Dermis microvascular lymphatic vessel endothelial cell (primary cell): ENCODE measurements around the gene RDX. TPM values are rescaled to one million over a fixed set of nuclear protein-coding genes. Genes with fewer than 3 reads are reported as not detected.
"Not testable (repeated sequence)": the region's sequence is repeated elsewhere in the genome, so short reads cannot be mapped to it uniquely, and the experiment has no call there.

Experiments
- DNase-seq, 2 donors: peaks; one replicate each; pipeline versions ENCODE4 v3.0.0 to v3.0.0-alpha.2; 2010; ENCODE audit warnings: low read depth in 2 of 2
- total RNA-seq: library from RNA; depleted of rRNA; stranded (reverse); fragments of >200 nt; gene quantifications from 2 replicates; pipeline ENCODE4 v1.2.1, GENCODE V29; 2014

Gene RDX
- total RNA-seq, 1 donor from 2014 or later = 90.6 TPM

DNA sequence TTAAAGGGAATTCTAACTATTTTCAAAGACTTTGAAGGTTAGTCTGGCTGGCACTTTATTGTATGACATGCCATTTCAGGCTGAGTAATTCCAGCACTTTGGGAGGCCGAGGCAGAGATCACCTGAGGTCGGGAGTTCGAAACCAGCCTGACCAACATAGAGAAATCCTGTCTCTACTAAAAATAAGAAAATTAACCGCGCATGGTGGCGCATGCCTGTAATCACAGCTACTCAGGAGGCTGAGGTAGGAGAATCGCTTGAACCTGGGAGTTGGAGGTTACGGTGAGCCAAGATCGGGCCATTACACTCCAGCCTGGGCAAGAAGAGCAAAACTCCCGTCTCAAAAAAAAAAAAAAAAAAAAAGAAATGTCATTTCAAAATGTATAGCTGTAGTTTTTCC, 95.6 kb downstream of the RDX start:
- no peak for DNase-seq

DNA sequence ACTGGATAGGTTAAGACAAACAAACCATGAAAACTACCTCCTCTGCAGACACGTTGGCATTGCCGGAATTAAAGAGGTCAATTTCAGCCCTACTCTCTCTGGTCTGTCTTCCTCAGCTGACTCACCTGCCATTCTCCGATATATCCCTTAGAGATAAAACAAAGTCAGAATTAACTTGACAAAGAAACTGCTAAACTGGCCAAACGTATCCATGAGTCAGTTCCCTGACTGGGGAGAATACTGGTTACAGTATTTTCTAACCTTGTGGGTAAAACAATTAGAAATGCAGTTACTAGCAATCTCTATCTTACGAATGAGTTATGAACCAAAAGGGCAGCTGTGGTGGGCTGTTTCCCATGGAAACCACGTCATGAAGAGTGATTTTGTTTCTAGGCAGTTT, 96.2 kb downstream of the RDX start:
- peak in 1 of 2 donors; percentile 40 for DNase-seq

DNA sequence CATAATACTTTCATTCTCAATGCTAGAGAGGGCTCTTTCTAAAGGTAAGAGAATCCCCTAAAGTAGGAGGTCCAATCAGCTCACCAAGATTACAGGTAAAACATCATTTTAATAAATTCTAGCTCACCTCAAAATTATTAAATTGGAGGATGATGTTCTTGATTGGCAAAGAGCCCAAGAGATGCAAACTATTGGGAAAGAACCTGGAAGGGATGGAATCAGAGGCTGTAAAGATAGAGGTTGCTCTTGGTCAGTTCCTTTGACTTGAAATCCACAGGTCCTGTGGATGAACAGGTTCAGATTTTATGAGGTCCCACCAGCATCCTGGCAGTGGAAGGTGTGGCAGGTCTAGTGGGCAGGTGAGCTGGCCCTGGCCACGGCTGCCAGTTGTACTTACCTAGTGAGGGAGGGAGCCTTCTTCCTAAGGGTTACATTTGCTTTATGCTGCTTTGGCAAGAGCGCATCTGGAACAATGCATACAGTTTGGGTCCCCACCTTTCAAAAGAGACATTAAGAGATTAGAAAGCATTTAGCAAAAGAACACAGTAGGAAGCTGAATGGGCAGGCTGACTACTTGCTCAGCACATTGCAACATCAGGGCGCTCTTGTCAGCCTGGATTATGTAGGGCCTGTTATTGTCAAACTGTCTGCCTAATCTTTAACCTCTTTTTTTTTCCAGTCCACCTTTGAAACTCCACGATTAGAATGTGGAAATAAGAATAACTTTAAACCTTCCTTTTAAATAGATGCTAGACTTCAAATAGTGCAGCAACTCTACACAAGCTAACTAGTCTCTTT, 97.0 kb downstream of the RDX start:
- DNase-seq = no peak

DNA sequence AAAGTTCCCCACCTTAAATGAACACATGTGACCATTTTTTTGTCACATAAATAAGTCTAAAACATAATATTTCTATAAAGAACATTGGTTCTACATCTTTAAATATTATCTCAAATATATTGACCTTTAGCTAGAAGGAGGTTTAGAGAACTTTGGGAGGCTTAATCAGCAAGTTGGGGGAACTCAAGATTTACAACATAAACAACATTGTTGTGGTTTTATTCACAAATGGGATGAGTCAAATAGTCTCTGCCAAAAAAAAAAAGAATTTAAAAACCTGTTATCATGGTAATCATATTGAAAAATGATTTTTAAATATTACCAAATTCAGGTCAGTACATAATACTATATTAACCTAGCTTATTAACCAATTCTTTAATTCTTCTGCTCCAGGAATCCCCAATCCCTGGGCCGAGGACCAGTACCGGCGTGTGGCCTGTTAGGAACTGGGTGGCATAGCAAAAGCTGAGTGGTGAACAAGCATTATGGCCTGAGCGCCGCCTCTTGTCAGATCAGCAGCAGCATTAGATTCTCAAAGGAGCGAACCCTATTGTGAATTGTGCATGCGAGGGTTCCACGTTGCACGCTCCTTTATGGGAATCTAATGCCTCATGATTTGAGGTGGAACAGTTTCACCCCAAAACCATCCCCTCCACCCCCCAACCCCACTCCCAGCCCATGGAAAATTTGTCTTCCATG, 98.2 kb downstream of the RDX start:
- no peak for DNase-seq

DNA sequence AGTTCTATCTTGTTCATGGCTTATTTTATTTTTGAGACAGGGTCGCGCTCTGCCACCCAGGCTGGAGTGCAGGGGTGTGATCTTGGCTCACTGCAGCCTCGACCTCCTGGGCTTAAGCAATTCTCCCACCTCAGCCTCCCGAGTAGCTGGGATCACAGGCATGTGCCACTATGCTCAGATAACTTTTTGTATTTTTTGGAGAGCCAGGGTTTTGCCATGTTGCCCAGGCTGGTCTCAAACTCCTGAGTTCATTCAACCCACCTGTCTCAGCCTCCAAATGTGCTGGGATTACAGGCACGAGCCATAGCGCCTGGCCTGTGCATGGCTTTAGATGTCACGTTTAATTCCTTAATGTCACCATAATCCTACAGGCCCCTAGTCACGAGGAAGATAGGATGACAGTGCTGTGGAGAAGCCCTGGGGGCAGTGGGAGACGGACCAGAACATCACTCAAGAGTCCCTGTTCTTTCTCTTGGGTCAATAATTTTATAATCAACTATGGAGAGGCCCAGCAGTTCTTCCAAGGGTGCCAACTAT, 99.5 kb downstream of the RDX start:
- no peak for DNase-seq

DNA sequence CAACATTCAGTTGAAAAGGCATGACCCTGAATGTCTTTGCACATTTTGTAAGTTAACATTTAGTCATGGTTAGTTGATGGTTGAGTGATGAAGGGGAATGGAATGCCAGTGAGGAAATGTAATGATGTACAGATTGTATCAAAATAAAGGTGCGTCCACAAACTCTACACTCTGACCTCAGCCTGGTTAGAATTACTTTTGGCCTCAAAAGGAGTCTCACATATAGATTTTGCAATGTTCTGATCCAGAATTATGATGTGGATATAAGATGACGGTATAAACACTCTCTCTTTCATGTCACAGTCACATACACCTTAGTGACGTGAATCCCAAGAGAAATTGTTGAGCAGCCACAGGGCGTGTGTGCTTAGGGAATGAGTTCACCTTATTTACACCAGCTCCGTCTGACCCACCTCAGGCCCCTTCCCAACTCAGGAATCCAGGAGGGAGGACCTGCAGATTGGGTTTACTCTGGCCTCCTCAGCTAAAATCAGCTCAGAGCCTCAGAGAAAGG, 100.1 kb downstream of the RDX start:
- DNase-seq = peak in 1 of 2 donors; percentile 51

DNA sequence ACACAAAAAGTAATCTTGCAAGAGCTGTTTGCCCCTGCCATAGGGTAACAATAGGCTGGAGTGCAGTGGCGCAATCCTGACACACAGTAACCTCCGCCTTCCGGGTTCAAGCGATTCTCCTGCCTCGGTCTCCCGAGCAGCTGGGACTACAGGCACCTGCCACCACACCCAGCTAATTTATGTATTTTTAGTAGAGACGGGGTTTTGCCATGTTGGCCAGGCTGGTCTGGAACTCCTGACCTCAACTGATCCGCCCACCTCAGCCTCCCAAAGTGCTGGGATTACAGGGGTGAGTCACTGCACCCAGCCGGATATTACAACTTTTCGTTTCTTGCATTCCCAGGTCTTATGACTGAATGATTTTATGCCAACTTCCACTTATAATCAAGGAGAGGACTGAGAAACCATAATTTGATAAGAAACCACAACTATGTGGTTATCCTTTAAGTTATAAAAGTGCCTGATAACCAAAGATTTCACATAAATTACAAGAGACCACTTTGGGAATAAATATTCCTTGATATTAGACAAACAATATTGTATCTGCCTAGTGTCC, 102.1 kb downstream of the RDX start:
- DNase-seq = peak in 1 of 2 donors; percentile 75

DNA sequence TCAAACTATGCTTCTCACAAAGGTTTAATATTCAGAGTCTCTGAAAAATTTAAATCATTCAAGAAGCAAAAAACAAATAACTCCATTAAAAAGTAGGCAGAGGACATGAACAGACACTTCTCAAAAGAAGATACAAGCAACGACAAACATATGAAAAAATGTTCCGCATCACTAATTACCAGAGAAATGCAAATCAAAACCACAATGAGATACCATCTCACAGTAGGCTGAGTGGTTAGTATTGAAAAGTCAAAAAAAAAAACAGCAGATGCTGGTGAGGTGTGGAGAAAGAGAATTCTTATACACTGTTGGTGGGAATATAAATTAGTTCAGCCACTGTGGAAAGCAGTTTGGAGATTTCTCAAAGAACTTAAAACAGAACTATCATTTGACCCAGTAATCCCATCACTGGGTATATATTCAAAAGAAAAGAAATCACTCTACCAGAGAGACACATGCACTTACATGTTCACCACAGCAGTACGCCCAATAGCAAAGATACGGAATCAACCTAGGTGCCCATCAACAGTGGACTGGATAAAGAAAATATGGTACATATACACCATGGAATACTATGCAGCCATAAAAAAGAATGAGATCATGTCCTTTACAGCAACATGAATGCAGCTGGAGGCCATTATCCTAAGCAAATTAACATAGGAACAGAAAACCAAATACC, 103.7 kb downstream of the RDX start:
- not testable (repeated sequence) for DNase-seq

DNA sequence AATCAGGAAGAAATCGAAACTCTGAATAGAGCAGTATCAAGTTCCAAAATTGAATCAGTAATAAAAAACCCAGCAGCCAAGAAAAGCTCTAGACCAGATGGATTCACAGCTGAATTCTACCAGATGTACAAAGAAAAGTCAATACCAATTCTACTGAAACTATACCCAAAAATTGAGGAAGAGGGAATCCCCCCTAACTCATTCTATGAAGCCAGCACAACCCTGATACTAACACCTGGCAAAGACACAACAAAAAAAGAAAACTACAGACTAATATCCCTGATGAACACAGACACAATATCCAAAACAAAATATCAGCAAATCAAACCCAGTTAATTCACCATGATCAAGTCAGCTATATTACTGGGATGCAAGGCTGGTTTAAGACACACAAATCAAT, 105.5 kb downstream of the RDX start:
- DNase-seq = no peak

DNA sequence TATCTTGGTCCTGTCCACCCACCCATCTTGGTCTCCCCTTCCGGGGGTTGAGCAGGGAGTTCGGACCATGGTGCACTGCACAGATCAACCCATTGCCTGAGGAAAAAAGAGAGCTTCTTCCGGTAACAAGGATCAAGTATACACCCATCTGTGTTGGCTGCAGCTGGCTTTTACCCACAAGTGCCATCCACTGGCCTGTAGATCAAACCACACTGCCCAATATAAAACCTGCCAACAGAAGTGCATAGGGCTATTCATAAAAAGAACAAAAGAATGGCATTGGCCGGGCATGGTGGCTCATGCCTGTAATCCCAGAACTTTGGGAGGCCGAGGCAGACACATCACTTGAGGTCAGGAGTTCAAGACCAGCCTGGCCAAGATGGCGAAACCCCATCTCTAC, 108.7 kb downstream of the RDX start:
- DNase-seq = no peak

DNA sequence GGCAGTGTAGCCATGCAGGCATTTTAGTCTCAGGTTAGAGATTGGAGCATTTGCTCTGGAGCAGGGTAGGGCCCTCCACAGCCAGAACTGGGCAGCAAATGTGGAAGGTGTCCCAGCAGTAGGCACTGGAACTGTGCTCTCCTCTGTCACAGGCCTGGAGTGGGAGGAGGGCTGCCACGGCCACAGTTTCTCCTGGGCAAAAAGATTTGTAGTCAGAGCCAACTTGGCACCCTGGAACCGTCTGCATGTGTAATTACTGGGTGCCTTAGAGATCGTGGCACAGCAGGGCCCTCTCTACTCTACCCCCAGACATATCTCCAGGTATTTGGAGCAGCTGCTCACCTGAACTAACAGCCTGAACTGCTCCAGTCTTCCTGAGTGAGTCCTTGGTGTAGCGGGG, 109.5 kb downstream of the RDX start:
- no peak for DNase-seq

DNA sequence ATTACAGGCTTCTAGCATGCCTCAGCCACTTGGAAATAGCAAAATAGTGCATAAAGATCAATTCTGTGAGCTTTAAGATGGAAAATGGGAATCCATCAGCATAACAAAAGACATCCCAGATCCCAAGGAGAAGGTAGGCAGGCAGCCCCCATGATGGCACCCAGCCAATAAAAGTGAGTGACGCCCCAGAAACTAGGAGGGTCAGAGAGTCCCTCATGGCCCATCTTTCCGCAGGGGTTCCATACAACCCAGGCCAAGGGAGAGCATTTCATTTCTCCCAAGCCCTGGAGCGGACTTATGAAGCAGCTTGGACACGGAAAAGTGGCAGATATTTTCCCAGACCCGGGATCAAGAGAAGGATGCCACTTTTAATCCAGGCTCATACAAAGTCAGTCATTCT, 110.0 kb downstream of the RDX start:
- DNase-seq = no peak

DNA sequence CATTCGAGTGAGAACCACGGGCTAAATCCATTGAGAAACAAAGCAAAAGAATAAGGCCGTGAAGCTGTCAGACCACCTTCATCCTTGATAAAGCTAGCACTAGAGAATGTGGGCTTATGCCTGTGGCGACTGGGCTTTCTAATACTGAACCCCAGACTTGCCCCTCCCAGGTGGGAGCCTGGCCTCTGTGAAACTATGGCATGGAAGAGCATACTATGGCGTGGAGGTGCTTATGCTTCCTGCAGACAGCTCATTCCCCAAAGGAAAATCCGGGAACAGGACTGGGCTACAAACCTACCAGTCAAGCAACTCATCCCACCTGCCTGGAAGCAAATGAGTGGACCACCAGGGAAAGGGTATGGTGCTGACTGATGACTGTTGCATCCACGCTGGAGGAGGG, 110.8 kb downstream of the RDX start:
- DNase-seq = no peak

DNA sequence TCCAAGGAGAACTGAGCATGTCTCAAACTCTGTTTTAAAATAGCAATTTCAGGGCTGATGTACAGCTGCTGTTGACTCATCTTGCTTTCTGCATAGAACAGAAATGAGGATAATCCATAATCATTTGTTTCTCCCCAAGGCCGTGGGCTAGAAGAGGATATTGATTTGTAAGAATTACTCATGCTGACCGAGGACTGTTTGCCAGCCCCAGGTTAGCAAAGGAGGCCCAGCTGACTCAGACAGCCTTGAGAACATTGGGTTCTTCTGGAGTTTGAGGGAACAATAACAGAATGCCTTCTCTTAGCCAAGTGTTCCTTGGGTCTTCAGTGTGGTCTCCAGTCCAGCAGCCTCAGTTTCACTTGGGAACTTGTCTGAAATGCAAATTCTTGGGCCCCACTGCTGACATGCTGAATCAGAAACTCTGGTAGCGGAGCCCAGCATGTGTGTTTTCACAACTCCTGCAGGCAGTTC, 111.3 kb downstream of the RDX start:
- DNase-seq = peak in 1 of 2 donors; percentile 32

DNA sequence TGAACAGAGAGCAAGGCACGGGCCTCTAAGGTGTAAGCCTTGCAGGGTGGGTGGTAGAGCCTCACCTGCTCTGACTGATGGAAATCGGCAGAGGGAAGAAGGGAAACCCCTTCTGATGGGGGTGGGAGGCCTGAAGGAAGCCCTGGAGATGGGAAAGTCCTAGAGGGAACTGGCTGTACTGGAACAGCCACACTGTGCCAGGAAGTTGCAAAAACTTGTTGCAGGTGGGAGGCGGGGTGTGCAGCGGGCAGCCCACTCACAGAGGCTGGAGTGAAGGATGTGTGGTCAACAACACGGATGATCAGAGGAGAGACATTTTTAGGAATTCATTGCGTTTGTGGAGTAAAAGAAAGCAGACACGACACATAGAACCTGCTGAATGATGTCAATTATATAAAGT, 112.0 kb downstream of the RDX start:
- no peak for DNase-seq

DNA sequence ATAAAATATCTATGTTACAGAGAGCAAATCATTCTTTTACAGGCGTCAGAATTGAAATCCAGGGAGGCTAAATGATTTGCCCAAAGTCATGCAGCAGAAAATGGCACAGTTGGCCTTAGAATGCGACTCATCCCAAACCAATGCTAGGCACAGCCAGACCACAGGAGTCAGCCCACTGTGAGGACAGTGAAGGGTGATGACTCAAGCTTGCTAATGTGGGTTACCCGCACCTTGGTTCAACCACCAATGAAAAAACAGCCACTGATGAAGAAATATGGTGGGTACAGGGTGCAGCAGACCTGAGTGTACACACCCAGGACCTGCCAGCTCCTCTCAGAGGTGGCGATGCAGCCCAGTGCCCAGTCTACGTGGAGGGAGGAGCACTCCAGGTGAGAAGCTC, 113.5 kb downstream of the RDX start:
- DNase-seq = no peak

DNA sequence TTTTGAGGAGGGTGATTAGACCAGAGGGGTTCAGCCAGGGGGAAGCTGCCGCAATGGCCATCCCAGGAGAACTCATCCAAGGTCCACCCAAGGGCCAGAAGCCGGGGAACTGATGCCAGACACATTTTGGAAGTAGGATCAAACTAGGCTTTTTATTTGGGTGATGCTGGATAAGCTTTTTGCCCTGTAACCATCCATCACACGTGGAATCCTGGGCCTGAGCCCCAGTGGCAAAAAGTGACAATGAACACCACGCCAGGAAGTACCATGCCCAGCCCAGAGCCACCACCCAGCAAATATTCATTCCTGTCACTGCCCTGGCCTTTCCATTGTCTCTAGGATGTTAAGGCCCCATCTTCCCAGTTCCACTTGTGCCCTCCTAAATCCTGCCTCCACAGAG, 117.3 kb downstream of the RDX start:
- DNase-seq = no peak

DNA sequence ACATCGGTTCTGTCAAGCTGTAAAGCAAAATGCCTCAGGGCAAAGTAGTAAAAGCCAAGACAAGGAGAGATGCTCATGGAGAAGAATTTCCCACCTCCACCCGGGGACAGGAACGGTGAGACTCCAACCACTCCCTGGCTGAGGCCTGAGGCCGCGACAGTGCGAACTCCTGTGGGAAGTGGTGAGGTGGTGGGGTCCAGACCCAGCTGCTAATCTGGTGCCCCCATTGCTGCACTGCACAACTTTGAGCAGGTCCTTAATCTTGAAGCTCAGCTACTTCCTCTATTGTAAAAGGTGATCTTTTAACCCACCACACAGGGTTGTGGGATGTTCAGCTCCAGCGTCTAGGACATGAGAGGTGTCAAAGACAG, 119.3 kb downstream of the RDX start:
- no peak for DNase-seq

DNA sequence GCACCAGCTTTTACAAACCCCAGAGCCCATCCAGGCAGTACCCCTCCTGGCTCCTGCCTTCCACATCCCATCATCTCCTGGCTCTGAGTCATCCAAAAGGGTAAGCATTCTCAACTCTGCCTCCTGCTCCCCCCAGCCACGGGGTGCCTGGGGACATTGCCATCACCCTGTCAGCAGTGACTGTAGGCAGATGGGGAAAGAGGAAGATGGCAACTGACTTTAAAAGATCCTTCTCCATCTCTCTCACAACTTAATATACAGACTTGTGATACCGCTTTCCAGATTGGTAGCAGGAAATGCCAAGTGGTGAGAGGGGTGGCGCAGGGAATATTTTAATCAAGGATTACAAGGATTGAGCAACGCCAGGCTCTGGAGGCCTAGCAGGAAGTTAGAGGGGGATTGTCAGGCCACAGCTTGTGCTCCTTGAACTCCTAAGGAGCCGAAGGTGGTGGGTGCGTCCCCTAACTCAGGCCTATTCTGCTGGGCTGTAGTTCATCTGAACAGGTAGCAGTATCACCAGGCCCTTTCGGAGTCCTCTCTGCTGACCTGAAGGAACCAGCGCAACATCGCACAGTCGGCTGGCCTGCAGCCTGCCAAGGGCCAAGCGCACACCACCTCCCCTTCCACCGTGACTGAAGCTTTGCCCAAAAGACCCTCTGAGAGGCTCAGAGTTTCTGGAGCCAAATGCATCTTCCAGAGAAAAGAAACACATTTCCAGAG, 119.9 kb downstream of the RDX start:
- no peak for DNase-seq

DNA sequence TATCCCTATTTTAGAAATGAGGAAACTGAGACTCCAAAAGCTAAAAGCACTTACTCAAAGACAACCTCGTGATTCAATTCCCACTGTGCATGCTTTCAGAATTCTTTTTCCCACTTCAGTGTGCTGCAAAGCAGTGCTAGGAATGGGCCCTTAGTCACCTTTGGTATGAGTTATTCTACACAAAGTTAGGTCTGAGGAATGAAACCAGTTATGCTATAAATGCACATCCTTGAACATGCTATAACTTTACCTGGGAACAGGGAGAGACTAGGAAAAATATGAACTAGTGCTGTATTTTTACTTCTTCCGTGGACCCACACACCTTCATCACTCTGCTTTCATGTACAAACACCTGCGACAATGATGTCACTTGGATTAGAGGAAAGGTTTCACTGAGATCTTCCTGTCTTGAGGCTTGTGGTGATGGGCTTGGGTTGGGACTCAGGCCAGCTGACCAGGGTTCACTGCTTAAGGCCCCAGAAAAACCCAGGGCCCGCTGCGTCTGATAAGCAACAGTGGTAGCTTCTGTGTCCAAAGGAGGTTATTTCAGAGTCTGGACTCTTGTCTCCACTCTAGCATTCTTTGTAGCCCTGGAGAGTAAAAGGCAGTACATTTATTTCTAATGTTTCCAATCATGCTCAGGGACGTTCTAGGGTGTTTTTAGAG, 121.6 kb downstream of the RDX start:
- no peak for DNase-seq
